Endothelial cell of umbilical vein (primary cell): ENCODE results near the gene CHST8. TPM values are rescaled to one million over a fixed set of nuclear protein-coding genes. Genes with fewer than 3 reads are reported as not detected.
A peak's percentile ranks its signal among the peaks of the same experiment; 100 is the strongest.

Source experiments
- BruUV-seq: library from RNA; stranded (reverse); fragments of 400-500 nt; replicated peaks from 2 replicates; lab custom pipeline; 2021; lab: Mats Ljungman, UMichigan
- CTCF ChIA-PET: fragments of 300-600, 350-600 bp; sonication (Branson Sonifier 250); formaldehyde crosslinking; loops from one replicate; lab custom pipeline; 2021; ENCODE audit warnings: antibody characterized with exemption, inconsistent platforms; lab: Charles Lee
- POLR2A ChIA-PET: fragments of 300-600, 350-600 bp; sonication (Branson Sonifier 250); formaldehyde crosslinking; loops from one replicate; lab custom pipeline; 2021; ENCODE audit warnings: antibody characterized with exemption, inconsistent platforms; lab: Charles Lee
- DNase-seq: peaks from one replicate; pipeline ENCODE4 v3.0.0-alpha.2; 2011; ENCODE audit warnings: low read depth, low spot score
- FAIRE-seq: peaks from 2 replicates; lab custom pipeline; 2011; peaks lifted over from hg19 to GRCh38; lab: Jason Lieb, UNC
- H2AFZ ChIP-seq: 2 replicates; pipeline ENCODE4 v1.6.0; 2012; ENCODE audit warnings: low read depth, low read length, control low read depth, inconsistent platforms
- H3K27ac ChIP-seq: 2 replicates; pipeline ENCODE4 v1.5.1; 2011; ENCODE audit warnings: low read depth, mild to moderate bottlenecking, control low read depth, low read length, moderate library complexity; ENCODE audit not compliant: insufficient read depth
- H3K27me3 ChIP-seq, 2 experiments: 2 replicates each; pipeline versions ENCODE4 v1.6.0 to v1.6.1; 2011; ENCODE audit warnings: low read length in 2 of 2, mixed read lengths in 1 of 2; ENCODE audit not compliant: control insufficient read depth in 2 of 2, insufficient read depth in 2 of 2
- H3K36me3 ChIP-seq, 2 experiments: 2 replicates in 1 of 2; 3 replicates in 1 of 2; pipeline ENCODE4 v1.5.1; 2011; ENCODE audit warnings: low read length in 2 of 2, mild to moderate bottlenecking in 1 of 2, moderate library complexity in 1 of 2; ENCODE audit not compliant: control insufficient read depth in 2 of 2, insufficient read depth in 2 of 2; ENCODE audit errors: extremely low read depth in 1 of 2
- H3K4me1 ChIP-seq: 3 replicates; pipeline ENCODE4 v1.5.1; 2011; ENCODE audit warnings: mild to moderate bottlenecking, low read length; ENCODE audit not compliant: control insufficient read depth, insufficient read depth; ENCODE audit errors: extremely low read depth
- H3K4me2 ChIP-seq: 2 replicates; pipeline ENCODE4 v1.6.1; 2011; ENCODE audit warnings: low read length, control low read depth, mixed read lengths; ENCODE audit not compliant: insufficient read depth
- H3K4me3 ChIP-seq, 3 experiments: fragments of 200-600 bp in 1 of 3; sonication (generic), shearing (Covaris generic) in 1 of 3; replicated peaks in 1 of 3; 2 replicates each; pipeline ENCODE4 v1.5.1; 2011 to 2016; ENCODE audit warnings: control low read depth in 3 of 3, low read length in 3 of 3, mild to moderate bottlenecking in 2 of 3, inconsistent platforms in 1 of 3, low read depth in 1 of 3, moderate library complexity in 1 of 3; ENCODE audit not compliant: insufficient read depth in 1 of 3
- H3K79me2 ChIP-seq: 2 replicates; pipeline ENCODE4 v1.6.0; 2012; ENCODE audit warnings: low read length, inconsistent platforms; ENCODE audit not compliant: control insufficient read depth, insufficient read depth
- H3K9ac ChIP-seq: replicated peaks from 2 replicates; pipeline ENCODE3; 2011; ENCODE audit warnings: low read length, control low read depth; ENCODE audit not compliant: insufficient read depth; ENCODE audit errors: extremely low read depth
- H3K9me1 ChIP-seq: replicated peaks from 3 replicates; pipeline ENCODE4 v1.6.0; 2011; ENCODE audit warnings: mild to moderate bottlenecking, low read length; ENCODE audit not compliant: control insufficient read depth, insufficient read depth; ENCODE audit errors: extremely low read depth
- H3K9me3 ChIP-seq: replicated peaks from 2 replicates; pipeline ENCODE4 v1.5.1; 2012; ENCODE audit warnings: low read length, inconsistent platforms; ENCODE audit not compliant: control insufficient read depth, insufficient read depth
- H4K20me1 ChIP-seq: replicated peaks from 2 replicates; pipeline ENCODE3; 2011; ENCODE audit warnings: mild to moderate bottlenecking, low read length; ENCODE audit not compliant: control insufficient read depth, insufficient read depth; ENCODE audit errors: extremely low read depth
- CTCF ChIP-seq, 2 donors: IDR thresholded peaks; 1 replicate in 1 of 2; 2 replicates in 1 of 2; pipeline ENCODE4 v1.5.1; 2011; ENCODE audit warnings: low read length in 2 of 2, mild to moderate bottlenecking in 2 of 2, moderate library complexity in 2 of 2, control low read depth in 1 of 2, inconsistent platforms in 1 of 2, low read depth in 1 of 2; ENCODE audit not compliant: insufficient read depth in 1 of 2; ENCODE audit errors: extremely low read depth in 1 of 2
- EZH2 ChIP-seq: IDR thresholded peaks from 2 replicates; pipeline ENCODE4 v1.6.1; 2012; ENCODE audit warnings: borderline replicate concordance, low read depth, mild to moderate bottlenecking, moderate library complexity, low read length, inconsistent platforms; ENCODE audit not compliant: severe bottlenecking
- GATA2 ChIP-seq: IDR thresholded peaks from 2 replicates; pipeline ENCODE4 v1.7.0; 2011; ENCODE audit warnings: low read depth, mild to moderate bottlenecking, moderate library complexity, mixed read lengths, low read length; ENCODE audit not compliant: insufficient read length, insufficient read depth
- MAX ChIP-seq: IDR thresholded peaks from 2 replicates; pipeline ENCODE4 v1.6.1; 2011; ENCODE audit not compliant: insufficient read depth, insufficient read length
- MYC ChIP-seq: IDR thresholded peaks from one replicate; pipeline ENCODE4 v1.6.1; 2011; ENCODE audit warnings: mild to moderate bottlenecking, low read depth, low read length
- POLR2AphosphoS5 ChIP-seq: IDR thresholded peaks from 2 replicates; pipeline ENCODE4 v1.6.1; 2012; ENCODE audit warnings: low read depth, mild to moderate bottlenecking, control low read depth, low read length, moderate library complexity; ENCODE audit not compliant: insufficient read depth
- dilution Hi-C: fragments of 300-500 bp; cut with MboI; formaldehyde crosslinking; loops from one replicate; pipeline ENCODE4 v1.15.0; 2019; ENCODE audit warnings: low sequenced_read_pairs; ENCODE audit not compliant: extremely low pct_ligation_motif_present
- intact Hi-C: fragments of 100-400 bp; cut with micrococcal nuclease; formaldehyde crosslinking; loops from one replicate; pipeline ENCODE4 v1.10.0; 2022
- polyA plus RNA-seq, 4 experiments: library from polyadenylated mRNA; depleted of rRNA in 3 of 4; stranded (reverse) in 3 of 4; unstranded in 1 of 4; fragments of >200 nt; gene quantifications; 2 replicates each; pipeline versions ENCODE4 v1.2.1 to v1.2.3, GENCODE V29; 2011 to 2012; ENCODE audit warnings: missing spikeins in 1 of 4
- total RNA-seq: library from RNA; stranded (reverse); gene quantifications from 2 replicates; pipeline ENCODE4 v1.2.3, GENCODE V29; 2021

Gene CHST8
- total and polyA plus RNA-seq, 2 donors (not counting 3 experiments of a cell fraction or from before 2014, with no cell fraction given): not detected

- Histone ChIP-seq H3K4me2 (no peak overlapping the region), H3K36me3 (no peaks in the 10 kb centered on the region), H3K9ac (no peak overlapping the region), H2AFZ (no peak overlapping the region), H3K4me3 (no peak overlapping the region), H3K9me3 (no peaks in the 10 kb centered on the region), H3K27me3 (no peaks in the 10 kb centered on the region), H3K79me2 (no peaks in the 10 kb centered on the region), H3K9me1 (no peaks in the 10 kb centered on the region), H3K27ac (no peak overlapping the region), H3K4me1 (no peaks in the 10 kb centered on the region), H4K20me1 (no peaks in the 10 kb centered on the region)
- intact Hi-C loops (no loop called here), dilution Hi-C loops (no loop called here)
- TF ChIP-seq MAX (no peak), GATA2 (no peak), EZH2 (no peak), POLR2AphosphoS5 (no peak), MYC (no peak)
- DNase-seq: no peak
- BruUV-seq: no TSS peak
- CTCF ChIA-PET: interaction anchor here (0.8 to 8.7 kb wide), 2 partner anchors 336 to 351 kb away, joined by 3 to 200 read pairs; no protein-coding TSS in a partner anchor
- no peak for FAIRE-seq
- POLR2A ChIA-PET: no interaction called here
Measured at GRCh38 chr19:33766623-33767022, 144.9 kb downstream of the CHST8 start.

GRCh38 chr19:33767898-33768413, 146.2 kb downstream of the CHST8 start:
- no peak for FAIRE-seq

More at GRCh38 chr19:33767898-33768413, 146.2 kb downstream of the CHST8 start:
- intact Hi-C loops (no loop called here), dilution Hi-C loops (no loop called here)
- H3K4me3 ChIP-seq: no peak overlapping the region
- no peak overlapping the region for H3K4me2 ChIP-seq
- ChIA-PET CTCF (interaction anchor here (0.8 to 8.7 kb wide), 10 partner anchors 10 to 643 kb away, joined by 3 to 284 read pairs (median 12); no protein-coding TSS in a partner anchor), POLR2A (no interaction called here)
- no peaks in the 10 kb centered on the region for H3K4me1 ChIP-seq
- H4K20me1 ChIP-seq: no peaks in the 10 kb centered on the region
- no TSS peak for BruUV-seq
- no peaks in the 10 kb centered on the region for H3K27me3 ChIP-seq
- no peaks in the 10 kb centered on the region for H3K36me3 ChIP-seq
- H3K27ac ChIP-seq: no peak overlapping the region
- H2AFZ ChIP-seq: no peak overlapping the region
- no peaks in the 10 kb centered on the region for H3K9me3 ChIP-seq
- no peaks in the 10 kb centered on the region for H3K79me2 ChIP-seq
- TF ChIP-seq CTCF (IDR thresholded peaks at IDR 0.05; ENCODE audit: extremely low read depth in 1 of 2, insufficient read depth in 1 of 2, low read depth in 1 of 2, low read length in 2 of 2) (peak; percentile 14 to 39), EZH2 (no peak)
- H3K9me1 ChIP-seq: no peaks in the 10 kb centered on the region
- DNase-seq: peak; percentile 24
- no peak overlapping the region for H3K9ac ChIP-seq
